Measurements from ENCODE around the gene CYB561D2. TPM values are rescaled to one million over a fixed set of nuclear protein-coding genes. Genes with fewer than 3 reads are reported as not detected.

Gene CYB561D2
- total and polyA plus RNA-seq, 2 of the 13 experiments (the other 11 are each of a cell fraction or from before 2014, with no cell fraction given), result 11.1 to 17.2 TPM

GRCh38 chr3:50350527-50351322 is at the start of gene CYB561D2, which contains the start of gene NPRL2 (continued):
- 0 out of 2 replicates have a peak, but pooled peaks have one; percentile 29 for TF ChIP-seq DNMT1 (CRISPR knock-in tag; IDR thresholded peaks at IDR 0.05)
- TF ChIP-seq CHD4 (IDR thresholded peaks at IDR 0.05; ENCODE audit: borderline replicate concordance, low read length), result no peak
- peak; percentile 92 for TF ChIP-seq ZNF225 (CRISPR knock-in tag; IDR thresholded peaks at IDR 0.05)
- no peak for TF ChIP-seq ZNF362 (CRISPR knock-in tag; IDR thresholded peaks at IDR 0.05; ENCODE audit: borderline replicate concordance)
- TF ChIP-seq FLYWCH1 (CRISPR knock-in tag; IDR thresholded peaks at IDR 0.05), result peak; percentile 90; the same call in 1 of the 2 replicates
- TF ChIP-seq ZSCAN31 (CRISPR knock-in tag; IDR thresholded peaks at IDR 0.05; ENCODE audit: low read depth), result peak; percentile 95
- TF ChIP-seq RFX5 (IDR thresholded peaks at IDR 0.05; ENCODE audit: low read depth, low read length), result no peak
- peak; percentile 93 for TF ChIP-seq POLR2G (IDR thresholded peaks at IDR 0.05; ENCODE audit: low read depth, low read length)
- no peak for TF ChIP-seq ZNF740 (CRISPR knock-in tag; IDR thresholded peaks at IDR 0.05)
- TF ChIP-seq ZNF546 (CRISPR knock-in tag; conservative IDR thresholded peaks at IDR 0.05), result peak; percentile 98
- peak; percentile 41; the same call in 1 of the 2 replicates for TF ChIP-seq HOXA5 (CRISPR knock-in tag; IDR thresholded peaks at IDR 0.05)
- peak; percentile 86; the same call in 1 of the 2 replicates for TF ChIP-seq PCBP1 (IDR thresholded peaks at IDR 0.05; ENCODE audit: borderline replicate concordance, low read depth, low read length)
- TF ChIP-seq NR2C2 (CRISPR knock-in tag; IDR thresholded peaks at IDR 0.05; ENCODE audit: borderline replicate concordance), result peak; percentile 98
- TF ChIP-seq RBFOX2 (IDR thresholded peaks at IDR 0.05; ENCODE audit: low read depth, low read length), result peak; percentile 91
- peak; percentile 32; the same call in 1 of the 2 replicates for TF ChIP-seq ZNF3 (CRISPR knock-in tag; IDR thresholded peaks at IDR 0.05)
- TF ChIP-seq MTF1 (CRISPR knock-in tag; IDR thresholded peaks at IDR 0.05), result peak; percentile 92
- no peak for TF ChIP-seq ZNF33A (CRISPR knock-in tag; IDR thresholded peaks at IDR 0.05; ENCODE audit: borderline replicate concordance)
- peak; percentile 90 for TF ChIP-seq ZNF639 (CRISPR knock-in tag; conservative IDR thresholded peaks at IDR 0.05)
- peak; percentile 83 for TF ChIP-seq HOXD1 (CRISPR knock-in tag; IDR thresholded peaks at IDR 0.05)
- TF ChIP-seq ZNF431 (CRISPR knock-in tag; IDR thresholded peaks at IDR 0.05; ENCODE audit: borderline replicate concordance, low read depth), result peak; percentile 72
- TF ChIP-seq KDM1A (CRISPR knock-in tag; IDR thresholded peaks at IDR 0.05), result peak; percentile 41; the same call in 1 of the 2 replicates
- TF ChIP-seq TCF7 (IDR thresholded peaks at IDR 0.05; ENCODE audit: low read depth), result no peak
- TF ChIP-seq TBX3 (IDR thresholded peaks at IDR 0.05; ENCODE audit: borderline replicate concordance), result no peak
- TF ChIP-seq HIVEP1 (CRISPR knock-in tag; IDR thresholded peaks at IDR 0.05), result peak; percentile 97
- peak; percentile 94 for TF ChIP-seq ZNF414 (CRISPR knock-in tag; IDR thresholded peaks at IDR 0.05)
- no peak for TF ChIP-seq TCF7L2 (IDR thresholded peaks at IDR 0.05; ENCODE audit: low read depth, low read length)
- TF ChIP-seq EEA1 (CRISPR knock-in tag; IDR thresholded peaks at IDR 0.05; ENCODE audit: borderline replicate concordance), result 0 out of 2 replicates have a peak, but pooled peaks have one; percentile 87
- no peak for TF ChIP-seq ZNF180 (CRISPR knock-in tag; IDR thresholded peaks at IDR 0.05; ENCODE audit: borderline replicate concordance, low read depth)
- peak; percentile 95 for TF ChIP-seq ERF (CRISPR knock-in tag; IDR thresholded peaks at IDR 0.05)
